MM.1S (cell line): ENCODE measurements around the gene TBC1D22B.

Experiments used
- CTCF ChIP-seq: fragments of 300-600 bp; sonication (generic); IDR thresholded peaks from 2 replicates; pipeline ENCODE4 v1.5.1; 2016; ENCODE audit warnings: antibody characterized with exemption, low read length, mixed read lengths
- EZH2 ChIP-seq: fragments of 300-600 bp; sonication (generic); optimal IDR thresholded peaks from 2 replicates; pipeline ENCODE3; 2017; ENCODE audit warnings: low read depth, mild to moderate bottlenecking, antibody characterized with exemption, low read length, mixed read lengths
- EZH2phosphoT487 ChIP-seq: fragments of 300-600 bp; sonication (generic); IDR thresholded peaks from 2 replicates; pipeline ENCODE4 v1.6.1; 2018; ENCODE audit warnings: antibody characterized with exemption, low read length

GRCh38 chr6:37306624-37307222 is 49.2 kb downstream of the TBC1D22B start:
- TF ChIP-seq CTCF (peak; percentile 44), EZH2phosphoT487 (no peak), EZH2 (no peak)
